ENCODE results near the gene RALA.

Gene RALA

DNA sequence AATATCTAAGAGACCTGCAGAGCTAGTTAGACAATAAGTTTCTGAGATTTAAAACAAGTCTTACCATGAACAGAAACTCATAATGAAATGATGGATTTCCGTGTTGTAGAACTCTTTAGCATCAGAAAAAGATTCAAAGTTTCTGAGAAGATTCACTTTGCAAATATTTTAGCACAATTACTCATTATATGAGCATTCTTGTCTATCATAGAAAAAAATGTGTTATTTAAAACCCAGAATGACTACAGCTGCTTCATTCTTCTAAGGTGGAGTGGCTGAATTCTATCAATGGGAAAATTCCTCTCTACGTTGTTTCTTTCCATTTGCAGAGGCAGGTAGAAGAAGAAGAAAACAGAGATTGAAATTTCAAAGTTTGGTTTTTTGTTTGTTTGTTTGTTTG lies 21.0 kb upstream of the RALA start:
- DNase-seq = no peak
- Histone ChIP-seq H3K4me3 (ENCODE audit: low read depth, low read length) (no peak overlapping the region), H3K36me3 (no peaks in the 10 kb centered on the region), H3K4me1 (no peaks in the 10 kb centered on the region), H3K9me3 (no peaks in the 10 kb centered on the region), H3K27me3 (no peaks in the 10 kb centered on the region)
- no peak for TF ChIP-seq CTCF (IDR thresholded peaks at IDR 0.05; ENCODE audit: low read depth, low read length)

DNA sequence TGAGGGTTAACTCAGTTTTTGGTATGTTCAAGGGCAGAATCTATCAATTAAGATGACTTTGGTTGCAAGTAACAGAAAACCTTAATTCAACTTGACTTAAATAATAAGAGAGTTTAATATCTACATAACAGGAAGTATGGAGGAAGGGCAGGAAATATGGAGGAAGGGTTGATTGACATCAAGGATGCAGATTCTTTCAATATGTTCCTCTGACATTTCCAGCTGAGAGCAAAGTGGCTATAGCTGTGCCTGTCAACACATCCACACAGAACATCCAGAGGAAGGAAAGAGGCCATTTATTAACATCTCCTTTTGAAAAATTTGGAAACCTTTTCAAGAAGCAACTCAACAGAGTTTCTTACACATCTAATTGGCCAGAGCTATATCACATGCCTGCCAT lies 19.4 kb upstream of the RALA start:
- no peak for DNase-seq
- H3K36me3 ChIP-seq = no peaks in the 10 kb centered on the region
- no peaks in the 10 kb centered on the region for H3K9me3 ChIP-seq
- no peak overlapping the region for H3K4me3 ChIP-seq (ENCODE audit: low read depth, low read length)
- TF ChIP-seq CTCF (IDR thresholded peaks at IDR 0.05; ENCODE audit: low read depth, low read length) = no peak
- H3K4me1 ChIP-seq = peaks cover 7% of the 10 kb centered on the region
- H3K27me3 ChIP-seq = no peaks in the 10 kb centered on the region

GRCh38 chr7:39605087-39605486 lies 18.3 kb upstream of the RALA start:
- Histone ChIP-seq H3K4me3 (ENCODE audit: low read depth, low read length) (no peak overlapping the region), H3K27me3 (no peaks in the 10 kb centered on the region), H3K9me3 (no peaks in the 10 kb centered on the region), H3K4me1 (peaks cover 10% of the 10 kb centered on the region), H3K36me3 (no peaks in the 10 kb centered on the region)
- no peak for TF ChIP-seq CTCF (IDR thresholded peaks at IDR 0.05; ENCODE audit: low read depth, low read length)
- DNase-seq = no peak

- no peak overlapping the region for H3K4me3 ChIP-seq (ENCODE audit: low read depth, low read length)
- TF ChIP-seq CTCF (IDR thresholded peaks at IDR 0.05; ENCODE audit: low read depth, low read length) = no peak
- no peaks in the 10 kb centered on the region for H3K36me3 ChIP-seq
- no peaks in the 10 kb centered on the region for H3K27me3 ChIP-seq
- H3K9me3 ChIP-seq = no peaks in the 10 kb centered on the region
- no peak for DNase-seq
- peaks cover 10% of the 10 kb centered on the region for H3K4me1 ChIP-seq
Measured at GRCh38 chr7:39606352-39606751, 17.0 kb upstream of the RALA start.

DNA sequence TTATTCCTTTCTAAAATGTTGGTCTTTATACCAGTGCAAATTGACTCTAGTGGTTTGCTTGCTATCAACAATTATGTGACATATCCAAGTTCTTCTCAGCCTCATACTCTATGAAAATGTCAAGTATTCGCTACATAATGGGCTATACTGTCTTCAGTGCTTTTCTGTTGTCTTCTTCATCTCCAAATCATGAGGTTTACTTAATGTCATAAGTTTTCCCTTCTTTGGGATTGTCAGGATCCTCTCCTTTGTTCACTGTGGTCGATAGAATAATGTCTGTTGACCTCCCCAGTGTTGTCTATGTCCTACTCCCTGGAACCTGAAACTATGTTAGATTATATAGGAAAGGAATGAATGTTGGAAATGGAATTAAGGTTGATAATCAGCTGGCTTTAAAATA lies 16.4 kb upstream of the RALA start:
- no peaks in the 10 kb centered on the region for H3K27me3 ChIP-seq
- no peaks in the 10 kb centered on the region for H3K9me3 ChIP-seq
- TF ChIP-seq CTCF (IDR thresholded peaks at IDR 0.05; ENCODE audit: low read depth, low read length) = no peak
- H3K36me3 ChIP-seq = no peaks in the 10 kb centered on the region
- DNase-seq = no peak
- H3K4me3 ChIP-seq (ENCODE audit: low read depth, low read length) = no peak overlapping the region
- peaks cover 10% of the 10 kb centered on the region for H3K4me1 ChIP-seq

DNA sequence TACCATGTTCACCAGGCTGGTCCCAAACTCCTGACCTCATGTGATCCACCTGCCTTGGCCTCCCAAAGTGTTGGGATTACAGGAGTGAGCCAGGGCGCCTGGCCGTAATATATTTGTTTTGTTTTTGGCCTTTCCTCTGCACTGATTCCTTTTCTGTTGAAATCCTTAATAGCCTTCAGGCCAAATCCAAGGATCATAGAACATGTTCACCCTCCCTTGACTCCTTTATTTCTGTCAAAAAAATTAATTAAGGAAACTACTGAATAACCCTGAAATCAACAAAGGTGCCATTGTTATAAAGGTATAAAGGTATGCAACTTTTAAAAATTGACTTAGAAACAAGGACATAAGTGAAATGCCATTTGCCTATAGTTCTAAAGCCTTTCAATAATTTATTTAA lies 15.5 kb upstream of the RALA start:
- no peak for TF ChIP-seq CTCF (IDR thresholded peaks at IDR 0.05; ENCODE audit: low read depth, low read length)
- peaks cover 10% of the 10 kb centered on the region for H3K4me1 ChIP-seq
- H3K9me3 ChIP-seq = no peaks in the 10 kb centered on the region
- no peaks in the 10 kb centered on the region for H3K27me3 ChIP-seq
- no peak overlapping the region for H3K4me3 ChIP-seq (ENCODE audit: low read depth, low read length)
- no peak for DNase-seq
- no peaks in the 10 kb centered on the region for H3K36me3 ChIP-seq
